ENCODE measurements around the gene MYADML2.

MYADML2 gene, protein sequence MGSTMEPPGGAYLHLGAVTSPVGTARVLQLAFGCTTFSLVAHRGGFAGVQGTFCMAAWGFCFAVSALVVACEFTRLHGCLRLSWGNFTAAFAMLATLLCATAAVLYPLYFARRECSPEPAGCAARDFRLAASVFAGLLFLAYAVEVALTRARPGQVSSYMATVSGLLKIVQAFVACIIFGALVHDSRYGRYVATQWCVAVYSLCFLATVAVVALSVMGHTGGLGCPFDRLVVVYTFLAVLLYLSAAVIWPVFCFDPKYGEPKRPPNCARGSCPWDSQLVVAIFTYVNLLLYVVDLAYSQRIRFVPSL

DNA sequence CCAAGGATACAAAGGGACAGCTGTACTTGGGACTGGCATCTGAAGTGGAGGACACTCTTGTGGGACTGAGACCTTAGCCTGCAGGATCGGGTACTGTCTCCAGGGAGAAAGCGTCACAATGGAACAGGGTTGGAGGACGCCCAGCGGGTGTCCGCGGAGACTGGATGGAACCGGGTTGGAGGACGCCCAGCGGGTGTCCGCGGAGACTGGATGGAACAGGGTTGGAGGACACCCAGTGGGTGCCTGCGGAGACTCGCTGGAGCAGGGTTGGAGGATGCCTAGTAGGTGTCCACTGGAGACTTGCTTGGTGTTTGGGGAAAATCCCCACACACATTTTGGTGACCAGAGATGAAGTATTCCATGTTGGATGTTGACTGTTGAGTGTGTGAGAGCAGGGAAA lies at the start of gene MYADML2:
MYADML2 (minus strand) TSS at position 45 of the 400 bp plus-strand sequence. CDS start 5,492 bp downstream, outside the sequence.
- no peak for DNase-seq (ENCODE audit: low read depth, low spot score)

DNA sequence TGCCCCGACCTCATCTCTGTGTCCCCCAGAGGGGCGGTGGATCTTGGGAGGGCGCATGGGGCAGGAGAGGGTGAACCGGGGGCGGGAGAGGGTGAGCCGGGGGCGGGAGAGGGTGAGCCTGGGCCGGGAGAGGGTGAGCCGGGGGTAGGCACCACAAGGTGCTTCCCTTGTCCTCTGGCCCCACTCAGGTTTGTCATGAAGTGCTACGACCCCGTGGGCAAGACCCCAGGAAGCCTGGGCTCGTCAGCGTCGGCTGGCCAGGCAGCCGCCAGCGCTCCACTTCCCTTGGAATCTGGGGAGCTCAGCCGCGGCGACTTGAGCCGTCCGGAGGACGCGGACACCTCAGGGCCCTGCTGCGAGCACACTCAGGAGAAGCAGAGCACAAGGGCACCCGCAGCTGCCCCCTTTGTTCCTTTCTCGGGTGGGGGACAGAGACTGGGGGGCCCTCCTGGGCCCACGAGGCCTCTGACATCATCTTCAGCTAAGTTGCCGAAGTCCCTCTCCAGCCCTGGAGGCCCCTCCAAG lies 49.3 kb upstream of the MYADML2 start:
- DNase-seq (ENCODE audit: low read depth, low spot score): no peak

DNA sequence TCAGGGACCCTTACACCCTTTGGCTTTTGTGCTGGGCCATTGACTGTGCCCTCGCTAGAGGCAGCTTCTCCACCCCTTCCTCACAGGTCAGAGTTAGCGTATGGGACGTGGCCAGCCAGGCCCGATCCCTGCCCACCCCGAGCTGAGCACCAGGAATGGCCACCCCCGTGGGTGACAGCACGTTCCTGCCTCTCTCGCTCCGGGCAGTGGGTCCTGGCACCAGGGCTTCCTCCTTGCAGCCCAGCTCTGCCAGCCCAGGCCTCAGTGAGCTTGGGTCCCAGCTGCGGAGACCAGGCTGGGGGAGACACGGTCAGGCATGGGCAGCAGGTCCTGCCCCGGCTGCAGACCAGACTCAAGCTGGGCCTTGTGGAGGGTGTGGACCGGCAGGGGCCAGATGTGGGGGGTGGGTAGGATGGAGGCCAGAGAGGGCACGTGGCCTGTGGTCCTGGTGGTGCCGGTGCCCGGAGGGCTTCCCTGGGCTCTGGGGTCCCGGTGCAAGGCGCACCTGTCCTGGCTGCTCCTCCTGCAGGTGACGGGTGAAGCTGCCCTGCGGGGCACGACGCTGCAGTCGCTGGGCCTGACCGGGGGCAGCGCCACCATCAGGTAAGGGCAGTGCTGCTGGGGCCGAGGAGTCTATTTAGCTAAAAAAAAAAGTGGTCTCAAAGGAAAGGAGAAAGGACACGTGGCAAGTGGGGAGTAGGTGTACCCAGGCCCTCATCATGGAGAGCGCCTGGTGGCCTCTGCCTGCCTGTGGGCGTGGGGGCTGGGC lies 48.6 kb upstream of the MYADML2 start:
- peak; percentile 7 for DNase-seq (ENCODE audit: low read depth, low spot score)

DNA sequence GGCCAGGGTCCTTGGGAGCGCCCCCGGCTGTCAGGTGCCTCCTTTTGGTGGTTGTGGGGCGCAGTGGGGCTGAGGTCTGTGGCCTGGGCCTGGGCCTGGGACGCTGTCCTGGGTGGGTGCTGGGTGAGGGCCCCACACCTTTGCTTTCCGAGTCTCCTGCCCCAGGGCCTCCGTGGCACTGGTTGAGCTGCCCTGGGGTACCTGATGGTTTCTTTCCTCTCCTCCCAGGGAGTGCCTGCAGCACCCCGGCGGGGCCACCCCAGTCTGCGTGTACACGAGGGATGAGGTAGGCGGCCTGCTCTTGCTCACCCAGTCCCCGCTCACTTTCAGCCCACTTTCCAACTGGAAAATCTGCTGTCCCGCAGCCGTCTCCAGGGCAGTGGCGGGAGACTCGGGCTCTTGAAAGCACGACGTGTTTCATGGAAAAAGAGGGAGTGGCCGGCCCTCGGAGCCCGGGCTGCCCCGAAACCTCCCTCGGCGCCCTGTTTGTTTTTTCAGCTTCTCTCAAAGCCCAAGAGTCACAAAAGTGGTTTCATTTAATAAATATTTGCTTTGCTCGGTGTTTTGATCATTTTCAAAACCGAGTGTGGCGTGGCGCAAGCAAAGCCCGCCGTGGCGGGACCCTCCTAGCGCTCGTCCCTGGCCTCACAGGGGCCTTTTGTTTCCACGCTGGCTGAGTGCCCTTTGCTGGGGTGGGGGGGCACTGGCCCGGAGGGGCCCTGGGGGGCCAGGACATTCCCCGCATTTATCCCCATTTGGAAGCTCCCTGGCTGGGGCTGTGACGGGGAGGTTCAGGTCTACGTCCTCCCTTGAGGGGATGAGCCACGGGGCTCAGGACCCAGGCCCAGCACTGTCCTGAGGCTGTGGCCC lies 47.8 kb upstream of the MYADML2 start:
- peak; percentile 18 for DNase-seq (ENCODE audit: low read depth, low spot score)

- DNase-seq (ENCODE audit: low read depth, low spot score): peak; percentile 46
Observed at GRCh38 chr17:81993729-81994592, 46.9 kb upstream of the MYADML2 start.

DNA sequence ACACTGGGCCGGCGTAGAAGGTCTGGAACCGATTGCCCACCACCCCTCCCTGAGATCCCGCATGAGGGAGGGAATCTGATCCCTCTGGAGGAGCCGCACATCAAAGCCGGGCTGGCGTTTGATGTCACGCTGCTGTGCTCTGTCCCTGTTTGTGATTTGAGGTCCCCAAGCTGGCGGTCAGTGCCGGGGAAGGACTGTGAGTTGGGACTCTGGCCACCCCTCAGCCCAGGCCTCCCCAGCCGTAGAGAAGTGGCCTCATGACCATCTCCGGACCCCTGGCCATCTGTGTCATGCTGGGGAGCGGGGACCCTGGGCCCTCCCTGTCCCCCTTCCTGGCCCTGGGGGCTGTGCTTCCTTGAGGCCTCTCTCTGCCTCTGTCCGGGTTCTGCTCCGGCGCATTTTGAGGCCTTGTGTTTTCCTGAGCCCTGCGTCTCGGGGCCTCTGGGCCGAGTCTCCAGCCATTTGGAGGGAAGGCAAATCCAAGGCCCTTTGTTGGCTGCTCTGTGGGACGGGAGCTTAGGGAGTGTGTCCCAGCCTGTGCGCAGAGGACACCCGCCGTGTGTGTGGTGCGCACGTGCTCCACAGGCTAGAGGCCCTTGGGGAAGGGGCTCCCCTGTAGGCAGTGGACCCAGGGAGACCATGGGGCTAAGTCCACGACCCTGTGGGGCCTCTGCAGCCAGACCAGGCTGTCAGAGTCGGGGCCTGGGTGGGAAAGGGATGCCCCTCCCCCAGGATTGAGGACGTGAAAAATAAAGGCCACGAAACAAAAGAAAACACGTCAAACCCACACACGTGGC lies 45.5 kb upstream of the MYADML2 start:
- no peak for DNase-seq (ENCODE audit: low read depth, low spot score)

GRCh38 chr17:81991684-81992305 lies 44.8 kb upstream of the MYADML2 start:
- peak; percentile 95 for DNase-seq (ENCODE audit: low read depth, low spot score)

DNA sequence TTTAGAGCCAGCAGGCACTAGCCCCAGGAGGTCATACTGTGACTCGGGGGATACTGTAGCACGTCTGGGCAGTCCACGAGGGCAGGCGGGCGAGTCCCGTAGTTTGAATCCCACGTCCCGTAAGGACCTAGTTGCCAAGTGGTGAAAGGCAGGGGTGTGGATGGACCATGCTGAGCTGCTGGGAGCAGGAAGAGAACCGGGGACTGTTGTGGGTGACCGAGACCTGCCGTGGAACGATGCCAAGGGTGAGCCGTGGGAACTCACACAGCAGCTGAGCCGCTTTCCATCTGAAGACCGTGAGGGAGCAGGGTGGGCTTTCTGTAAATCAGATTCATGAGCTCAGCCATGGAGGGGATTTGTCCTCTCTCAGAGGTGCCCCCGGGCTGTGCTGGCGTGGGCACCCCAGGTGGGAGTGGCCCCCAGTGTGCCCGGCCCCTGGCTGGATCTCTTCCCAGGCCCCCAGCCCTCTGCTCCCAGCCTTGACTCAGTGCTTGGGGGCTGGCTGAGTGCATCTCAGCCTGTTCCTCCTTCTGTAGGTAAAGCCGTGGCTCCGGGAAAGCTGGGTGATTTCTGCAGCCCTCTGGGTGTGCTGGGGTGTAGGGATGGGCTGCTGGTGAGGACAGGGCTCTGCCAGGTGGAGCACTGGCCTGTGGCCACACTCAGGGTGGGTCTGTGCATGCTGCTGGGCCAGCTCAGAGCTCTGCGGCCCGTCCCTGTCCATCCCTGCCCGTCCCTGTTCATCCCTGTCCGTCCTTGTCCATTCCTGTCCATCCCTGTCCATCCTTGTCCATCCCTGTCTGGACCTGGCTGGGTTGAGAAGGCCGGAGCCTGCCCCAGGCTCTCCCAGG lies 44.0 kb upstream of the MYADML2 start:
- DNase-seq (ENCODE audit: low read depth, low spot score): peak; percentile 12

DNA sequence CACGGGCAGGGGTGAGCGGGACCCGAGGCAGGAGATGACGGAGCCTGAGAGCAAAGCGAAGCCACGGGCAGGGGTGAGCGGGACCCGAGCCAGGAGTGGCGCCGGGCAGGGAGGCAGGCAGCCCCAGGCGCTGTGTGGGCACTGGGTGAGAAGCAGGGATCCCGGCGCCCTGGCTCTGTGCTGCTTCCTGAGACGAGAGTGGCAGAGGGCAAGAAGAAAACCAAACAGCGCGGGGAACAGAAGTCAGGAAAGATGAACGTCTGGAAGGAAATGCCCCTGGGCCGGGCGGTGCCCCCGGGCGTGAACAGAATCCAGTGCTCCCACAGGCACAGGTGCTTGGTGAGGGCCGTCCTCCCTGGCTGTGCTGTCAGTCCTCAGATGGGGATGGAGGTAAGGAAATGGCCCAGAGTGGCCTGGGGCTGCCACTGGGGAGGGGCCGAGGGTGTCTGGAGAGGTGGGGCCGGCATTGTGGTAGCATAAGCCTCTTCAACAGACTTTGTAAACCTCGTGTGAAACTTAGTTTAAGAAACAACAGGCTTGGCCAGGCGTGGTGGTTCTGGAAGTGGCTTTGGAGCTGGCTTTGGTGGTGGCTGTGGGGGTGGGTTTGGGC lies 40.2 kb upstream of the MYADML2 start:
- DNase-seq (ENCODE audit: low read depth, low spot score): peak; percentile 41

DNA sequence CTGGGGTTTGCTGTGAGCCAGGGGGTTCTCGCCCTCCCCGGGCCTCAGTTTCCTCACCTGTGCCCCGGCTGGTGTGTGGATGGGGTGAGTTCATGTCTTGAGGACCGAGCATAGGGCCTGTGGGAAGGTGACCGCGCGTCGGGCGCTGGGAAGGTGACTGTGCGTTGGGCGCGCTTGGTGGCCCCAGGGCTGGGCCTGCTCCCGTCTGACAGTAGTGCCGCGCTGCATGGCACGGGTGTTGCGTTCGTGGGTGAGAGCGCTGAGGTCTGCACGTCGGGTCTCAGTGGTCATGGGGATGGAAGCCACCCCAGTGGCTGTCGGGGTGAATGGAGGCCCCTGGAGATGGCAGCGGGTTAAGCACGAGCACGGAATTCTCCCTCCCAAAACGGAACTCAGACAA lies 39.6 kb upstream of the MYADML2 start:
- DNase-seq (ENCODE audit: low read depth, low spot score): no peak

GRCh38 chr17:81984773-81985410 lies 37.9 kb upstream of the MYADML2 start:
- DNase-seq (ENCODE audit: low read depth, low spot score): peak; percentile 1

GRCh38 chr17:81983639-81984373 lies 36.8 kb upstream of the MYADML2 start:
- DNase-seq (ENCODE audit: low read depth, low spot score): no peak

- no peak for DNase-seq (ENCODE audit: low read depth, low spot score)
Observed at GRCh38 chr17:81983011-81983638, 36.1 kb upstream of the MYADML2 start.

- DNase-seq (ENCODE audit: low read depth, low spot score): peak; percentile 14
Observed at GRCh38 chr17:81981511-81981910, 34.5 kb upstream of the MYADML2 start.

DNA sequence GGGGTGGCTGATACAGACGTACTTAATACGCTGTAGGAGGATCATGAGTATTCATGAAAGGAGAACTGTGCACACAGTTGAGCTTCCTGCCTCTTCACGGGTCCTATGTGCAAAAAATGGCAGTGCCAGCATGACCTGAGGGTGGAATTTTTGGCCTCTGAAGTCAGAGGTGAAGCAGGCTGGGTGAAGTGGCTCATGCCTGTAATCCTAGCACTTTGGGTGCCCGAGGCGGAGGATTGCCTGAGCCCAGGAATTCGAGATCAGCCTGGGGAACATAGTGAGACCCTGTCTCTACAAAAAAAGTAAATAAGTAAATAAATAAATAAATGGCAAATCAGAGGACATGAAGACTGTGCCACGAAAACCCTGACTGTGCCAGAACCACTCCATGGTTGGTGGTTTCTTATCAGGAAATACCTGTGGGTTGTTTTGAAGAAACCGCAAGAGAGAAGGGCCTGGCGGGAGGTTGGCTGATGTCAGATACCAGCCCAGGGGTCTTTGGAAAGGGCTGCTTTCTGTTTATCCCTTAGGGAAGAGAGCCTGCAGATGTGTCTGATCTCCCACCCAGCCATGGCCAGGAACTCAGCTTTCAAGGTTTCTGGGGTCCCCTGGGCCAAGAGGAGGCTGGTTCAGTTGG lies 33.8 kb upstream of the MYADML2 start:
- DNase-seq (ENCODE audit: low read depth, low spot score): peak; percentile 66

DNA sequence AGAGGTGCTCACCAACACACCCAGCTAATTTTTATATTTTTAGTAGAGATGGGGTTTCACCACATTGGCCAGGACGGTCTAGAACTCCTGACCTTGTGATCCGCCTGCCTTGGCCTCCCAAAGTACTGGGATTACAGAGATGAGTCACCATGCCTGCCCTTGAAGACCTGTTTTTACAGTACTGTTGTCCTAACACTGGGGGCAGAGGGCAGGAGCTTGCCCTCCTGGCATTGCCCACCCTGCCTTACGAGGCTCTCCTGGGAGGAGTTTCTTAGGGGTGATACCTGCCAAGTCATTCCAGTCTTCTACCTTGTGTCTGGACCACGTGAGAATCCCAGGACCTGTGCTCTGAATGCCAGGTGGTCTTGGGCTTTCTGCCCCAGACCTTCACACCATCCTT lies 33.1 kb upstream of the MYADML2 start:
- no peak for DNase-seq (ENCODE audit: low read depth, low spot score)
